ENCODE data around the gene GALNT3. TPM values are rescaled to one million over a fixed set of nuclear protein-coding genes. Genes with fewer than 3 reads are reported as not detected.

Gene GALNT3
- polyA plus RNA-seq, 3 donors = 14.8 to 16.9 (median 16.7) TPM

DNA sequence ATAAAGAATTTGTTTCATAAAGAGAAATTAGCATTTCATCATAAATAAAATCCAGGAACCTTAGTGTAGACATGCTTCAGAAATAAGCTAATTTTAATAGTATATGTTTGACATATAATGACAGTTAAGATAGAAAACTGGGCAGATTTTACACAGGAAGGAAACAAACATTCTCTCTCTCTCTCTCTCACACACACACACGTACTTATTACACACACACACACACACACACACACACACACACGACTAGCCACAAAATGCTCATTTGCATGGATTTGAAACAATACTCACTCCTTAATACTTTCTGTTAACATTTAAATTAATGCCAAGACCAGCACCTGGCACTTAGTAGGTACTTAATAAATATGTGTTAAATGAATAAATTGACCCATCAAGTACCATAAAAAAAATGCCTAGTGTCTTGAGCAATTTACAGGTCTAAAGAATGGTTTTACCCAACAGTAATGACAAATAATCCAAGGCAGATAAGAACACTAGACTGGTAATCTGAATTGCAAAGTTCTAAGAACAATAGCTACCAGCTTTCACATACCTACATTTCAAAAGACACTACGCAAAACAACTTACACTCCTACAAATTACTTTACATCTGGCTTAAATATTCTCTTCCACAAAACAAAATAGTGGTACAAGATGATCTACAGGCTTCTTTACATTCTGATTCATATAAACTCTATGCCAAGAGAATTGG lies 2.9 kb upstream of the GALNT3 start:
- no peak for DNase-seq (ENCODE audit: low read depth in 3 of 3, low spot score in 2 of 3)

DNA sequence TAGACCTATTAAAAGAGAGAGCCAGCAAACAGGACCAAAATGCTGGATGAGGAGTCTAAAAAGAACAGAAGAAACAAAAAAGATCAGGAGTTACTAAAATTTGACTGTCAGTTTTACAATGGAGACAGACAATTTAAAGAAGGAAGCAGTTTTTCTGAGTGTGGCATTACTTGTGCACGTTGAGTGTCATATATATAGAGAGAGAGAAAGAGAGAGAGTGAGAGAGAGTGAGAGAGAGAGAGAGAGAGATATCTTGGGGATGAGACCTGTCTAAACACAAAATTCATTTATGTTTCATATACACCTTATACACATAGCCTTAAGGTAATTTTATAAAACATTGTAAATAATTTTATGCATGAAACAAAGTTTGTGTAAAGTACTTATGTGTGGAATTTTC lies 2.1 kb upstream of the GALNT3 start:
- DNase-seq (ENCODE audit: low read depth in 3 of 3, low spot score in 2 of 3) = no peak

DNA sequence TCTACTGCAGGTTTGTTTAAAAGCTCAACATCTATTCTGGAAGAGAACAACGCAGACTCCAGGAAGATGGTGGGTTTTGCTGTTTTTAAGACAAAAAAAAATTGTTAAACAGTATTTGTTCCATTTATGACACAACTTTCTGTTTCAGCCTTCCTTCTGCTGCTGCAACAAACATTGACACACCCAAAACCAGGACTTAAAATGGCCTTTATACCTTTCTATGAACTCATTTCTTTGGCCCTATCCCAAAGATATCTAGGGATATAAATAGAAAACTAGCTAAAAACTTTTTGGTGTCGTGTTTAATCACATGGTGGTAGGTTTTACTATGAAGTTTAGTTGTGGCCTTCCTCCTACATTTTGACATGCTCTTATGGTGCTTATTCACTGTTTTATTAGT lies 964 bp upstream of the GALNT3 start:
- DNase-seq (ENCODE audit: low read depth in 3 of 3, low spot score in 2 of 3) = no peak

DNA sequence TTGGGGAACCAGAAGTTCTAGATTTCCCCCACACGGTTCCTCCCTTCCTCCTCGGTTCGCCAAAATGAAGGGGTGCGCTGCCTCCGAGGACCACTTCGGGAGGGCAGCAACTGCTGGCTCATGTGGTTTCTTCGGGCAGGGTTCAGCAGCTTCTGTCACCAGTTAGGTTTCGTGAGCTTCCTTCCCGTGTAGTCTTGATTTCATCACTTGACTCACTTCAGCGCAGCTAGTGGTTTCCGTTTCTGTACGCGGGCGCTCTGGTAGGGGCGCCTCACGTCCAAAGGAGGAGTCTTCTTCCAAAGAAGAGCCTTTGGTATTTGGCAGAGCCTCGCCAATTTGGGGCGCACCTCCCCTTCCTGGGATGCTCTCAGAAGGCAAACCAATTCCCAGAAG lies 485 bp upstream of the GALNT3 start:
- peak in 1 of 3 donors; percentile 12 for DNase-seq (ENCODE audit: low read depth in 3 of 3, low spot score in 2 of 3)

DNA sequence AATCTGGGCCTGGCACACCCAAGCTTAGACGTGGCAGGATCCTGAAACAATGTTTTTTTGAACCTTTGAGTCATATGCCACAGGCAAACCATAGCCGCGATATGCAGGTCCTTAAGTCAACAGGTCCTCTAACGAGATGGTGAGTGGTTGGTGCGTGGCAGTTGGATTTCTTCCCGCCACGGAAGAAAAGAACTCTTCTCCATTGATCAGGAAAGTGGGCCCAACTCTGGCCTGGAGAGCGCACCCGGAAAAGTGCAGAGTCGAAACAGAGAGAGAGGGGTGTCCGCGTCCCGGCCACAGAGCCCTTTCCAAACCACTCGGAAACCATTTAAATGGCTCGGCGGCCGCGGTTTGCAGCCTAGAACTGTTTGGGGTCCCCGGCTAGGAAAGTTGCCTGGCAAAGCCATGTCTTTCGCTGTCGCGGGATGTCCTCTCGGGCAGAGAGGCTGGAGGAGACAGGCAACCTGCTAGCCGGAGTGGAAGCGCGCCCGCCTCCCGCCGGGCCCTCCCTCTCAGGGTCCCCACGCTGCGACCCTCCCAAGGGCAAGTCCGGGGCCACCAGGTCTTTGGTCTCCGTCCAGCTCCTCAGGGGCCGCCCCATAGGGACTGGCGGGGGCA lies 777 bp downstream of the GALNT3 start:
- DNase-seq (ENCODE audit: low read depth in 3 of 3, low spot score in 2 of 3) = peak in 1 of 3 donors; percentile 10

DNA sequence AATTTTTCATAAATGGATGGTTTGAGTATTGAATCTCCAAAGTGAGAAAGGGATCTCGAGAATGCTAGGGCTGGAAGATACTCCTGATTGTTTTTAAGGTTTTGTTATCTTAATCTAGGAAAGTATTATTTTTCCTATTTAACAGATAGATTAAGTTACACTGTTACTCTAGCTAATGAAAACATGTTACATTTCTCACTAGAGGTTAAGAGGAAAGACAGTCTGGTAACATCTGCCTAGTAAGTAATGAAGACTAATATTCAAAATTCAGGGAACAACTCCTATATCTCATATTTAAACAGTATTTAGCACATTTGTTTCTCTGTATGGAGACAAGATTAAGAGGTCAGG lies 2.0 kb downstream of the GALNT3 start:
- no peak for DNase-seq (ENCODE audit: low read depth in 3 of 3, low spot score in 2 of 3)

DNA sequence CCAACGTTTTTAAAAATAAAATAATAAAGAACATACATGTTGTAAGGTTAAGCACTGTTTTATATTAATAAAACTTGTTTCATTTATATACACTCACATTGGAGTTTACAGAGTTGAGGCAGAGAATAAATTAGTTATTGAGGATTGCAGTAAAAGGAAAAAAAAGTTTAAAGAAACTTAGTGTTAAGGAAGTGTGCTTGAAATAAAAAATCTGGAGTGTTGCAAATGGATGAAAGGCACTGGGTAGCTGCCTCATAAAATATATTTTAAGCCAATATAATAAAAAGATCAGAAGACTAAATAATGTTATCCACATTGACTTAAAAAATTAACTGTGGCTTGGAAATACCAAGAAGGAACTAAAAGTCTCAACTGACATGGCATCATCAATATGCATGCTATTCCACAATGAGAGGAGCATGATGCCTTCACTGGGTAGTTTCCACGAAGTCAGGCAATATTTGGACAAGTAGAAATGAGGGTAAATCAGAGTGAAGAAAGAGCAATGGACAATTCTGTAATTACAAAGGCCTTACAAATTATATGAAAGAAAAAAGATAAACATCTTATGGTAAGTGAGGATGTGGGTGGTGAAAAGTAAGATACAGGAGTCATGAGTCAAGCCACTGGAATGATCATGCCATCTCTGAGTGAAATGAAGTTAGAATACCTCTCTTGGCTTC lies 2.5 kb downstream of the GALNT3 start:
- DNase-seq (ENCODE audit: low read depth in 3 of 3, low spot score in 2 of 3) = no peak

DNA sequence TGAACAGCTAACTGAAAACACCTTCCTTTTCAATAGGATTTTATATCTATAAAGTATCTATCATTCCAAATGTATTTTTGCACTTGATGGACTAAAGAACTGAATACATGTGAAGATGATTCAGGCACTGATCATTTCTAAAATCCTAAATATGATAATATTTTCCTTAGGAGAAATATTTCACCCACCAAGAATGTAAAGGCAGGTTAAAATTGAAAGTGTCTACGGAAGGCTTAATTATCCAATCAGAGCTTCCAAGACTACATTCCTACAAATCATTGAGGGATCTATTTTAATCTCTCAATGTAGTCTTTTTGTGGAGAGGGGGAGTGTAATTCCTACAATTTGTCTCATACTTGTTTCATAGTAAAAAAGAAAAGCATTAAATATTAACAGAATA lies 3.6 kb downstream of the GALNT3 start:
- DNase-seq (ENCODE audit: low read depth in 3 of 3, low spot score in 2 of 3) = no peak

DNA sequence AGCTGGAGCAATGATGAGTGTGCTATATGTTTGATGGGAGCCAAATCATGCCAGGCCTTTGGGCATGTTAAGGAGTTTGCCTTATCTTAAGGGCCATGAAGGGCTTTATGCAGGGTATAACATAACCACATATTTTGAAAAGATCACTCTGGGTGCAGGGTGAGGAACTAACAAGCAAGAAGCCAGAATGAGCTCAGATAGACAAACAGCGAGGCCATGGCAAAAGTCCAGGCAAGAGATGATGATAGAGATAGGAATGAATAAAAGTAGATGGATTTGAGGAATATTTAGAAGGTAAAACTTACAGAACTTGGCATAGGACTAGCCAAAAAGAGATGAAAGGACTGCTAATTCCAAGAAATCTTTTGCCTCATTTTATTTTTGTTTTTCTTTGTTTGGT lies 6.7 kb downstream of the GALNT3 start:
- DNase-seq (ENCODE audit: low read depth in 3 of 3, low spot score in 2 of 3) = no peak

DNA sequence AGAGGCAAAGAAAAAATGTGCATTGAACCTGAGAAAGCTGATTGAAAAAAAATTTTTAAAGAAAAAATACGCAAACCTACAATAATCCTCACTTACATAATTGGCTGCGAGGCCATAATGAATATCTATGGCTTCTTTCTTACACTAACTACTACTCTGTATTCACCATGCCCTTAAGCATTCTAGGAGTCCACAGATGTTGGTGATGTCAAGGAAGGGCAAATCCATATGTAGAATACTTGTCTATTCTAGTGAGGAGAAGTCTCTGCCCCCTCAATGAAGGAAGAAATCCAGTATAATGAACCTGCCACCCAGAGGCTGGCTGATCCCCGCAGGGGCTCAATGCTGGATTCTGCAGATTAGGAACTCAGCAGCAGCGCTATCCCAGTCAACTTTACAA lies 14.3 kb downstream of the GALNT3 start:
- no peak for DNase-seq (ENCODE audit: low read depth in 3 of 3, low spot score in 2 of 3)

DNA sequence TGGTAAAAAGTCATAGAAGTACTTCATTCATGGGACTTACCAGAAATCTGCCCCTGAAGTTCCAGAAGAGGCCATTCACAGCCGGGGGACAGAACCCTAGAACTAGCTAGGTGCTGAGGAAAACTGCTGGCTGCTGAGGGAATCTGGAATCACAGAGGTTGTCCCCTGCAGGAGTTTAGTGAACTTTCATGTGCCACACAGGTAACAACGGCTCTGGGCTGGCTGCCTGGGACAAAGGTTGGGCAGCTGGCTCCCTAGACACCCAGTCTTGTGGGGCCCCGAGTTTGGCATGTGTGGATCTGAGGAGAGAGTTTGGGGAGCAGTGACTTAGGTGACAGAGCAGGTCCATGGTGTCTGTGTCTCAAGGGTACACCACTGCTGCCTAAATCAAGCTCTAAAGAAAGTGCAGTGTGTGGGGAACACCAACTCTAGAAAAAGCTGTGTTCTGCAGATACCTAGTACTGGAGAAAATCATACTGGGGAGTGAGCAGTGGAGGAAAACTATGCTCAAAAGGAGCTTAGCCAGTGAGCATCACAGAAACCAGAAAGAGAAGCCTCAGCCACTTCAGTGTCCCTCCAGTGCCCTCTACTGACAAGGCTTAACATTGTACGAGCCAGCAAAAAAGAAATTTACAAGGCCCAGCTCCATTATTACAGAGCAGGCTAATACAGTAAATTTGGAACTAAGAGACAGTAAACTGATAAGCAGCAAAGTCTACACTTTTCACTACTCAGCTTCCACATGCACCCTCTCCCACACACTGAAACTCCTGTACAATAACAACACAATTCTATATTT lies 15.2 kb downstream of the GALNT3 start:
- DNase-seq (ENCODE audit: low read depth in 3 of 3, low spot score in 2 of 3) = no peak

DNA sequence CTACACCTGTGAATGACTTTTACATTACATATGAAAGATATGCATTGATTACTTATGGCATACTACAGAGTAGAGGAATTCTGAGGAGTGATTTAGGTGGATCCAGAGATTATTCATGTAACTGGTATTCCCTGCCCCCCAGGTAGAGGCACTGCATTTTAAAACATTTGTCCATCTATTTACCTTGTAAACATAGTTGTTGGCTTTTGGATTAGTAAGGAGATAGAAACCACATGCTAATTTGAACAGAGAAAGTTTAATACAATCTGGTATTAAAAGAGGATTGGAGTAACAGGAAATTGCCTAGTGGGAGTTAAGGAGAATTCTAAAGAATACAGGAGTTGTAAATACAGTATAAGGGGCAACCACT lies 15.9 kb downstream of the GALNT3 start:
- DNase-seq (ENCODE audit: low read depth in 3 of 3, low spot score in 2 of 3) = no peak

DNA sequence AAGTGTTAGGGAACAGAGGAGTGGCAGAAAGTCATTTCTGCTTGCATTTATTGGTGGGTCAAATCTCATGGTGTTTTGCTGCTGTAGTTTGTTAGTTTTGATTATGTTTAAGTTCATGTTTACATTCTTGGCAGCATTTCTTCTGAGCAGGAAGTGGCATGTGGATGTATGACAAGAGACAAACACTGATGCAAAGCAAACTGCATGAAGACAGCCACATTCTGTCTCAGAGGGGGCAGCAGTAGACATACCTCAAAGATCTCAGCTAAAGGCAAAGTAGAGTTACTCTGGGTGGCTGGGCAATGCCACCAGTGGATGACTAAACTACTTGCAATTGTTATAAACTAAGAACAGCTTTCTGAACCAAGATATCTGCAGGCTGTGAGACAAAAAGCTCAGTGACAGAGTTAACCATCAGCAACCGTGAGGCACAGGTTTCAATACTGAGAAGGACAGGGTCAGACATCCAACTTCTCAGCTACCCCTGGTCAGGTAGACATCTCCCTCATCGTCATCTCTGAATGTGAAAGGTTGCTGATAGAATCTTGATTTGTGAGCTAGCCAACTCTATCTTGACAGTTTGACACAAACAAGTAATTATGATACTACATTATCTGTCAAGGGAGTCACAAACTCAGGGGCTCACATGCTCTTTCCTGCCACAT lies 16.4 kb downstream of the GALNT3 start:
- no peak for DNase-seq (ENCODE audit: low read depth in 3 of 3, low spot score in 2 of 3)

DNA sequence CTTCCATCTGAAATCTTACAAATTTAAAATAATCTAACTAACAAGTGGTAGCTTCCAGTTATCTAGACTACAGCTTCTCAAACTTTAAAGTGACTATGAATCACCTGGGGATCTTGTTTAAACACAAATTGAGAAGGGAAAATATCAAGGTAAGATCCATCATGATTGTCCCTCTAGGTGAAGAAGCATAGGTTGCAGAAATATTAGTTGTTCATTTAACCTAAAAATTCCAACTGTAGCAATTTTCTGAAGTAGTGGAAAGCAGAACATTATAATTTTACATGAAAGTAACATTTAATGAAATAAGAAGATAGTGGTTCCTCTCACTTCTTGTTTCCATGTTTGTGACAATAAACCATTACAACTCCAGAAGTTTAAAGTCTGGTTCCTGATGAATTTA lies 17.3 kb downstream of the GALNT3 start:
- no peak for DNase-seq (ENCODE audit: low read depth in 3 of 3, low spot score in 2 of 3)

DNA sequence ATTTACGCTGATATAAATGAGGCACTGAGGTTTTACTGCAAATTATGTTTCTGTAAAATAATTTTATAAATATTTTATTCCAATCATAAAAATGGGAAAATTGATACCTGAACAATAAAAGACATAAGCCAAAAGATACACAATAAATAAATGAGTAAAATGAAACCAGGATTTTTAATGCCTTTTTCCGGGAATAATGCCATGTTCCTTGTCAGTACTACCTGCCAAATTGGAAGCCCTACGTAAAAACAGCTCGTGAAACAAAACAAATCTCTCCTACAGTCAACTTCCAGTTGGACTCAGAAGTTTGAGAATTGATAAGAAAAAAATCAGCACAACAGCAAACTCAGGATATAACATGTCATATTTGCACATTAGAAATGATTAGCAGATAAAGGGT lies 18.0 kb downstream of the GALNT3 start:
- DNase-seq (ENCODE audit: low read depth in 3 of 3, low spot score in 2 of 3) = no peak

DNA sequence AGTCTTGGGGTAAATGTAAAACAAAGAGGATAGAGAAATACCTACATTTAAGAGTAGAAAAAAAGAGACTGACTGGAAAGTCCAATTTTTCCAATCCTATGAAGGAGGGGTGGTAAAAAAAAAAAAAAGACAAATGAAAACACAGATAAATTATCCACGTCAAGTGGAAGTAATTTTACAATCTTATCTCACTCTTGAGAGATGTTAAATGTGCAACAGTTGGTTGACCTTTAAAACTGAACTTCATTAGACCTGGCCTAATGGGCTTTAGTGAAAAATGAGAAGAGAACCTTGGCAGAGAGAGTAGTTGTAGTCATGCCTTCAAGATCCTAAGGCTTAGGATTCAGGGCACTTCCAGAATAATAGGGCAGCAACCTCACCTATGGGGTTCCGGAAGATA lies 20.4 kb downstream of the GALNT3 start:
- no peak for DNase-seq (ENCODE audit: low read depth in 3 of 3, low spot score in 2 of 3)

DNA sequence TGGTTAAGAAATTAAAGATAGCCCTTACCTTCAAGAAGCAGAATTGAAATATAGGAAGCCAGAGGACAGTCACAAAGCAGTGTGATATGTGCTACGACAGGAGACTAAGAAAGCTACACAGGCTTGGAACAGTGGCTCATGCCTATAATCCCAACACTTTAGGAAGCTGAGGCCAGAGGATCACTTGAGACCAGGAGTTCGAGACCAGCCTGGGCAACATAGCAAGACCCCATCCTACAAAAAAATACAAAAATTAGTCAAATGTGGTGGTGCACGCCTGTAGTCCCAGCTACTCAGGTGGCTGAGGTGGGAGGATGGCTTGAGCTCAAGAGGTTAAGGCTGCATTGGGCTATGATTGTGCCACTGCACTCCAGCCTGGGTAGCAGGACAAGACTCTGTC lies 21.9 kb downstream of the GALNT3 start:
- no peak for DNase-seq (ENCODE audit: low read depth in 3 of 3, low spot score in 2 of 3)

DNA sequence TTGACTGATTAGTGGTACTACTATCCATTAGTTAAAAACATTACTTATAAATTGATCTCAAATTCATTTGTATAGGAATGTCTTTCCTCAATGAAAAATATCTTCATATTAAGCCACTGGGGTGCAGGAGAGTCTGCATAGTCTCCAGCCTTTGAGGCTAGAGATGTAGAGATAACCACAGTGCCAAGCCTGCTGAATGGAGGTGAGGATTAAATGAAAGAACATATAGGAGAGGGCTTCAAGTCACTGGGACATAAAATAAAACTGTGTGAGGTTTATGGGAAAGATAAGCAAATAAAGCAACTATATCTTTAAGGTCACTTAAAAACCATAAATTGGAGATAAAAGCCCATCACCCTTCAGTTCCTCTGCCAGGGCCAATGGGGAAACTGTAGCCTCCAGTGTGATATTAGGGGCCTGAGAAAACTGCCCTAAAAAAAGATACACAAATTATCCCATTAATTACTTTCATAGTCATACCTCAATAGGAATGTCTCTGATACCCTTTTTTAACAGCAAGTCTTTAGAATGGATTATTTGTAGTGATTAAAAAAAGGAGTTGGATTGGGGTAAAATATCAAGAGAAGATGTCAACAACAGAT lies 27.6 kb downstream of the GALNT3 start:
- no peak for DNase-seq (ENCODE audit: low read depth in 3 of 3, low spot score in 2 of 3)

DNA sequence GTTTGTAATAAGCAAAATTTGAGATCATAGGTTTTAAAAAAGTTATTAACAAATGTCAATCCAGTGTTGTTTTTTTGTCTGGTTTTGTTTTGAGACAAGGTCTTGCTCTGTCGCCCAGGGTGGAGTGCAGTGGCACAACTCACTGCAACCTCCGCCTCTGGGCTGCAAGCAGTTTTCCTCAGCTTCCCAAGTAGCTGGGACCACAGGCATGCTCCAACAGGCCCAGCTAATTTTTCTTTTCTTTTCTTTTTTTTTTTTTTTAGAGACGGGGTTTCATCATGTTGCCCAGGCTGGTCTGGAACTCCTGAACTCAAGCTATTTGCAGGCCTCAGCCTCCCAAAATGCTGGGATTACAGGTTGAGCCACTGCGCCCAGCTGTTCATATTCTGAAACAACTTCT lies 31.3 kb downstream of the GALNT3 start:
- no peak for DNase-seq (ENCODE audit: low read depth in 3 of 3, low spot score in 2 of 3)

DNA sequence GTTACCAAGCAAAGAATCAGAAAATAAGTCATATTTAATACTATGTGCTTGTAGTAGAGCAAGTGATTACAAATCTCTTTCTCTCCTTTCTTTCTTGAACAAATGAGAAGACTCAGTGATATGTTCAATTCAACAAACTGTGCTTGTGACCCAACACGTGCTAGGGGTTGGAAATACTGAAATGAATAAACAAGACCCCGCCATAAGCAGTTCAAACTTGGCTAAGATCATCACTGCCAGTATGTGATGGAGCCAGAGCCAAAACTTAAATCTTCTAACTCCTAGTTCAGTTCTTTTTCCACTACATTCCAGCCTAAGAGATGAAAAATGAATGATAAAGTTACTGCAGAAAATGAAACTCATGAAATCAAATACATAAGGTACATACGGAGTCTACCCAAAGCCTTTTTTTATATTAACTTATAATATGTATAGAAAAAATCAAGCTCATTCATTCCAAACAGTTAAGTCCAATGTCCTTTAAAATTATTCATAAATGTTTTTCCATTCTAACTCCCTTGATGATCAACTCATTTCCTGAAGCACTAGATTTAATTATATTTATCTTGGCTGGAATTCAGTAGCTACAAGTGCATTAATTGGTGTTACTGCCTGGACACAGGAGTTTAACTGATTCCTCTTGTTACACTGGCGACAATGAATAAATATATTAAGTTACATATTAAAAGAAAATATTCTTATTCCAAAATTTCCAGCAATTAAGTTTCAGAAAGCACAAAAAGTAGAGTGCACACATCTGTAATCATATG lies 36.0 kb downstream of the GALNT3 start:
- no peak for DNase-seq (ENCODE audit: low read depth in 3 of 3, low spot score in 2 of 3)

Measured in right renal cortex interstitium (tissue), 3 donors.